GM21717 (cell line): ENCODE measurements around the gene STRIT1.

Source experiments
- ATAC-seq: cut with Tn5 transposase; IDR thresholded peaks from one replicate; pipeline ENCODE4 v1.9.1; 2021; ENCODE audit warnings: mild to moderate bottlenecking, moderate library complexity; ENCODE audit not compliant: unreplicated experiment

Gene STRIT1

DNA sequence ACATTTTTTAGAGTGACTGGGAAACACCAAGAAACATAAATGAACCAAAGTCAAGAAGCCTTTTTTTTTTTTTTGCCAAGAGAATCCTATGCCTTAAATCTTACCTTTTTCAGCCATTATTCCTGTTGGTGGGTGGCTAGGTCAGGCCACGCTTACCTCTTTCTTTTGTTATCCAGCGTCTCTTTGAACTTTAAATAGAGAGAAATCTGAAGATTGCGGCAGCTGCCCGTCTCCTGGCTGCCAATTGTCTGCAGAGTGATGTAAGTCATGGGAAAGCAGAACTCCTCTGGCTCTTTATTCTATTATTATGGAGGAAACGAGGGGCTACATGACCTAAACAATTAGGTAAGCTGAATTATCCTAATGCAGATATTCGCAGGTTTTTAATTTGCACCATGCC, at the start of gene STRIT1:
Gene STRIT1 (minus strand): TSS at position 168 of the 400 bp plus-strand sequence.
- no peak for ATAC-seq

DNA sequence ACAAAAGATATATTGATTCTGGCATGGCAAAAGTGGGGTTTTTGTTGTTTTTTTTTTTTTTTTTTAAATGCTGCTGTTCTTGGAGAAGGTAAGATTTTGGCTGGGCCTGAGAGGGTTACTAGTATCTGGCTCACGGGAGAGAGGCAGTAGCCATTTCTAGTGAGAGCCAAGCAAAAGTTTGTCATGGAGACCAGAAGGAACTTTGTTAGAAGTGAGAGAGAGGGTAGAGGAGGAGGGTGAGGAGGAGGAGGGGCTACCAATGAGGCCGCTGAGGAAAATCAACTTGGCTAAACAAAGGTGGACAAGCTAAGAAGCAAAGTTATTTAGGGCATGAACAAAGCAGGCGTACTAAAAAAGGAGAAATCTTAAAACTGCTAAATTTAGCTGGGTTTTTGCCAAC, 48.9 kb upstream of the STRIT1 start:
- no peak for ATAC-seq

DNA sequence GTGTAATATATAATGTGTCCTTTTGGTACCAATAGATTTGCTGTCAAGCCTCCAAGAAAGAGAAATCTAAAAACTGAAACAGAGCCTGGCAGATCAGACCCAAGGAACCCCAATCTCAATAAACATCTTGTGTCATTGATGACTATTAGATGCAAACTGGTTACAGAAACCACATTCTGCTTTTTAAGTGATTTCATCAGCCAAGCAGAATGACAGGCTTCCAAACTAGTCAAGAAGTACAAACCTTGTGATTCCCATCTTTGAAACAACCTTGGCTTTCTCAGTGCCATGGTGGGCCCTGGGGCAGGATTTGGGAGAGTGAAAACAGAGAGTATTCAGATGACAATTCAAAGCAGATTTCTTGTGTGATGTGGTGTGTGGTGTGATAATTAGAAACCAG, 45.6 kb upstream of the STRIT1 start:
- no peak for ATAC-seq

DNA sequence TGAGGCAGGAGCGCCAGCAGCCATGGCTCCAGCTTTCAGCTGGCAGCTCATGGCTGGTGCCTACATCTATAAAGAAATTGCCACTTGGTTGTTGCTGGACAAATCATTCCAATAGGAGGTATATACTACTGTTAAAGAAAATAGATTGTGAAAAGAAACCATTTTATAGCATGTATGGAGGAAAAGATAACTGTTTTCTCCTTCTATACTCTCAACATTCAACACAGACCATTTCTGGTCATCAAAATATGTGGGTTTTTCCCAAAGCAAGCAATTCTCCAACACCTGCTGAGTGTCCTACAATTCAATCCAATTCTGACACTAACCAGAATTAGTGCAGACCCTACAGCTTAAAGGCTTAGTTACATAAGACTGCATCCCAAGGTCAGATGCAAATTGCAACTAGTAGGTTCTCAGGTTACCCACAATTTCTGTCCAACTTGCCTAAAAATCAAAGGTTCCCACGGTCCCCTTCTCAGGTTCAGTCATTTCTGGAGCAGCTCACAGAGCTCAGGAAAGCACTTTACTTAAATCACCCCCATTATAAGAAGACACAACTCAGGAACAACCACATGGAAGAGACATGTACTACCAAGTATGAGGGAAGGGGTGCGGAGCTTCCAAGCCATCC, 42.4 kb upstream of the STRIT1 start:
- ATAC-seq: no peak

DNA sequence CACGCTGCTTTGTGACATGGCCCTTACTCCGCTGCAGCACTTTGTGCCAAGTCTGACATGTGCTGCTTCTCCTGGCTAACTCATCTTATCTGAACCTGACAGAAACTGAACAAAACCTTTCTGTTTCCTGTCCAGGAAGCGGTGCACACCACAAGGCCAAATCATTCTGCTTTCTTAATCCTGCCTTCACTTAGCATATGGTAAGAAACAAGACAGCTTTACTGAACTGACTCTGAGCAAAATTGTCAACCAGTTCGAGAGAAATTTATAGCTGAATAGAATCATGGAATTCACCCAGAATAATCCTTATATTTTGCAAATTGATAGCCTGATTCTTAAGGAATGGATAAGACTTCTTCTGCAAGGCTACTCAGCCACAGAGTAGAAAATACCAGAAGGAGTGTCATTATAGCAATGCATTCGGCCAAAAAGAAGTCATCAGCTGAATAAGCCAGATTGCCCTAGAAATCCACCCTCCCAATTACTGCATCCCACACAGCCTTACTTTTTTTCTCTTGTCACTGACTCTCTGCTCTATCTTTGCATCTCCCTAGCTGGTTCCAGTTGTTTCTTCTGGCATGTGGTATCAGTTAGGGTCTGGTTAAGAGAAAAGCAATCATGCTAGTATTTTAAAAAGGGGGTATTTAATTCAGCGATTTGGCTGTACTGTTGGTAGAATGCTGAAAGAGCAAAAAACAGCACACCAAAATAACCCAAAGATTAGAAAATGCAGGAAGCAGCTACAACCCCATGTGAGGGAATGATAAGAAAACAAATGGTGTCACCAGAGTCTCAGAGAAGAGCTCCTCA, 41.6 kb upstream of the STRIT1 start:
- ATAC-seq: peak; percentile 90

DNA sequence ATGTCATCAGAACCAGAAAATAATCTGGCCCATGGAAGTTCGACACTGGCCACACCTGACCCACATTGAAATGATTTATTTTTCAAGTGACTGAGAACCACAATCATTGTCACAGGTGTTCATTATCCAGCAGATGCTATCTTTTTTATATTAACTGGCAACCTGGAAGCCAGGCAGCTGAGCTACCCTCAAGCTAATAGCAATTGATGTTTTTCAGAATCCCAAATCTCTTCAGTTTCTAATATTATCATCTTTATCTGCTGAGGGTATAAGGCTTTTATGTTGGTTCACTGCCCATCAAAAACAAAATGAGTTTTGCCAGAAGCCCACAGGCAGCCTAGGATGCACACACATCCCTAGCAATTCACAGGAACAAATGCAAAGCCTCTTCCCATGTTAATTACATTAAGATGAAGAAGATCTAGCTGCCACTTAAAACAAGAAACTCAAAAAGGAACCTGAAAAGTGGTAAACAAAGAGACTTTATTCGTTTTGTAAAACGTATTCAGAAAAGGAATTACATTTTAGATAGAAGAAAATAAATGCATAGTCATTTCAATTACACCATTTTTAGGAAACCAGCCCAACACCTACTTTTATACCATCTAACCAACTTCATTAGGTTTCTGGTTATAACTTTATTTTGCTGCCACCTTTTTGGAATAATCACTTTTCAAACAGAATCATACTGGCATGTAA, 40.9 kb upstream of the STRIT1 start:
- no peak for ATAC-seq

DNA sequence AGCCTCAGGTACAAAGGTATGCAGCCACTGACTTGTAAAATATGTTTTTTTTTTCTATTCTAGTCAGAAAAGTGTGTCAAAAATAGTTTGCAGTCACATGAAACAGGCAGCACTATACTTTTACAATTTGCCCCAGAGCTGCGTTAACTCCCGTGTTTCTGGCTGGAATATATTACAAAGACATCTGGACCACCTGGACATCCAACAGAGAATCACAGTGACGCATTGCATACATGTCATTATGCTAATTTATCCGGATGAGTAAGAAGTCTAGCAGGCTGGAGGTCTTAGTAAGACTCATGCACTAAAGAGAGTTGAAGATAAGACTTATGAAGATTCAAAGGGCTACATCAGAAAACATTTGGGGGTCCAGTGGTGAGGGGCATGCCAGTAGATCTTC, 39.2 kb upstream of the STRIT1 start:
- no peak for ATAC-seq

DNA sequence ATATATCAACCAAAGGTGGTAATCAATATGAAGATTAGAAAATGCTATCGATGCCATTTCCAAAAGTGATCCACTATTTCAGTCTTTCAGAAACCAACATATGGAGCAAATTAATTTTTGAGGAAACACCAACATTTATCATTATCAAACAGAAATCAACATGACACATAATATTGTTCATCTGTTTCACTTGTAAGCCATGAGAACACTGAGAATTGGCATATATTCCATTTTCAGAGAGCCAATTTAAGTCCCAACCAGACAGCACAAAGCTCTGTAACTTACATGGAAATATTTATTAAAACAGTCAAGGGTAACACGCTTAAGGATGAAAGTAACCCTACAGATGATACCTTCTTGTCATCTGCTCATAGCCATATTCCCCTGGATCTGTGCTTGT, 37.6 kb upstream of the STRIT1 start:
- no peak for ATAC-seq

DNA sequence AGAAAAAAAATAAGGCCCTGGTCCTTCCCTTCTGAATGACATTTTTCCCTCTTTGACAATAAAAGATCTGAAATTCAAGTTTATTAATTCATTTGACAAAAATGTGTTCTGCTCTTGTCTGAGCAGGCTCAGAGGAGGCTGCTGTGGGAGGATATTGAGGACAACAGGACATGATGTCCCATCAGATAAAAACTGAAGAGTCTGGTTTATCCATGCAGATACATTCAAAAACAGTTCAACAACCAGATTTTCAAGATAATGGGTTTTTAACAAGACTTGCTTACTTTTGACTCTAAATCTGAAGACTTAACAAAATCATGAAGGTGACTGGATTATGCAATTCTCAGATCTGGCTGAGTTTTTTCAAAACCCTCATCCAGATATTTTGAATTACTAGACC, 36.9 kb upstream of the STRIT1 start:
- no peak for ATAC-seq

DNA sequence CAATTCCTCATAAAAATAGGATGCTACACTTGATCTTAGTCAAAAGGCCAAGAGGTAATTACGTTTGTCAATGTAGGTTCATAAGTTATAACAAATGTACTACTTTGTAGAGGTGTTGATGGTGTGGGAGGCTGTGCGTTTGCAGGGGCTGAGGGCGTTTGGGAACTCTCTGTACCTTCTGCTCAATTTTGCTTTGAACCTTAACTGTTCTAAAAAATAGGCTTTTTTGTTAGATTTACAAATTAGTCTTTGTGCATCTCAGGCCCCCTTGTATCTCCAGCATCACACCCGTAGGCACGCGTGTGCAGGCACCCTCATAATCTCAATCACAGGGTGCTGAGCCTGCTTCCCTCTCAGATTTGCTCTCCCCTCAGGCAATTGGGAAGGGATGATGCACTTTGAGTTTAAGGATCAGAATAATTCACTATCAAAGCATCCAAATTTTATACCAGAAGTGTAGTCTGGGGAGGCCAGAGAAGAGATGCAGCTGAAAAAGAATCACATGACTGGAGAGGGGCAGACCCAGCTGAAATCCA, 36.1 kb upstream of the STRIT1 start:
- no peak for ATAC-seq

DNA sequence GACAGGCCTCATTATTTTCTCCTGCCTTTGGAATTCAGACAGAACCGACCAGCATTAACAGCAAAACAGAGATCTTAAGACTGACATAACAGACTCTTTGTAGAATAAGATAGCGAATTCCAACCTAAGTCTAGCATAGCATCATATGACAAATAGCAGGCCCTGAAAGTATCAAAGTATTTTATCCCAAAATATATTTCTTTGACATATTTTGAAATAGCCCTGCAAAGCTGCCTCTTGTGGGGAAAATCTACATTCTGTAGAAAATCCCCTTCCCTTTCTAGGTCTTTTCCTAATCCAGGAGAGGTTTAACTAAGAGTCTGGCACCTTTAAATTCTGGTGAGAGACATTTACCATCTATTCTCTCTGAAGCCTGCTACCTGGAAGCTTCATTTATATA, 34.4 kb upstream of the STRIT1 start:
- no peak for ATAC-seq

DNA sequence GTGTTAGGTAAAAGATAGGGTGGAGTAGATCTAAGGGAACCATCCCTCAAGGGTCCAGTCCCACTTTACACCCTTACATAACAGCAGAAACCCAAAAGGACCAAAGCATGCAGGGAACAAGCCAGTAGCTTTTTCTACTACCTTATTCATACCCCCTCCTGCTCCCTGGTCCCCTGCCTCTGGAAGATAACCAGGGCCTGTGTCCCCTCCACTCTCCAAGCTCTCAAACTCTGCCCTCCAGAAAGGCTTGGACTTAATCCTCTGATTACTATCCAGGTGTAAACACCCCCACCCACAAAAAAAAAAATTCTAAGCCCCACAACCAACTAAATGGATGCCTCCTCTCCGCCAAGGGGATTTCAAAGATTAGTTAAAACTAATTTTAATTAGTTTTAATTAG, 33.9 kb upstream of the STRIT1 start:
- no peak for ATAC-seq

DNA sequence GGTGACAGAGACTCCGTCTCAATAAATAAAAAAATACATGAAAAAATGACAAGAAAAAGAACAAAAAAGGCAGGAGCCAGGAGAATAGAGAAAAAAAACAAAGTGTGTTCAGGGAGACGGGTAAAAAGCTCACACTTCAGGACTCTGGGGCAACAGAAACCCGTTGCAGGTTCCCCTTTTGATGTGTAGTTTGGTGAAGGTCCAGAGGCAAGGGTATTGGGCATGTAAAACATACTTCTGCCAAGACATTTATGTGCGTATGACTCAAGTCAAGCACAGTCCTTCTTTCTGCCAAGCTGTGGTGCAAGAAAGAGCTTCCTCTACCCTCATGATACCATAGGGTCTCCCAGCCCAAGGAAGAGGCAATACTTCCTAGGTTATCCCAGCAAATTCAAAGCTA, 33.4 kb upstream of the STRIT1 start:
- ATAC-seq: no peak

DNA sequence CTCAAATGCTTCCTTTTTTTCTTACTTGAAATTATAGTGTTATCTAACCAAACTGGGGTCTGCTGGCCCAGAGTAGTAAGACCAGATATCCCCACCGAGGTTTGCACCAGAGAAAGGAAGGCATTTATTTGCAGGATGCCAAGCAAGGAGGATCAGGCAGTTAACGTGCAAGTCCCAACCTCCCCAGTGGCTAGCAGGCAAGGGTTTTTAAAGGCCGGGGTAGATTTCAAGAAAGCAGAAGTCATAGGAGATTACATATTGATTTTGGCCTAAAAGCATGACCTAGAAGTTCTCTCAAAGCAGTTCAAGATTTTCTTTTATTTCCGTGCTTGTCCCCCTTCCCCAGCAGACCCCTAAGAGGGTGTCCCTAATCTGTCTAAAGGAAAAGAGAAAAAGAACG, 32.8 kb upstream of the STRIT1 start:
- ATAC-seq: no peak

DNA sequence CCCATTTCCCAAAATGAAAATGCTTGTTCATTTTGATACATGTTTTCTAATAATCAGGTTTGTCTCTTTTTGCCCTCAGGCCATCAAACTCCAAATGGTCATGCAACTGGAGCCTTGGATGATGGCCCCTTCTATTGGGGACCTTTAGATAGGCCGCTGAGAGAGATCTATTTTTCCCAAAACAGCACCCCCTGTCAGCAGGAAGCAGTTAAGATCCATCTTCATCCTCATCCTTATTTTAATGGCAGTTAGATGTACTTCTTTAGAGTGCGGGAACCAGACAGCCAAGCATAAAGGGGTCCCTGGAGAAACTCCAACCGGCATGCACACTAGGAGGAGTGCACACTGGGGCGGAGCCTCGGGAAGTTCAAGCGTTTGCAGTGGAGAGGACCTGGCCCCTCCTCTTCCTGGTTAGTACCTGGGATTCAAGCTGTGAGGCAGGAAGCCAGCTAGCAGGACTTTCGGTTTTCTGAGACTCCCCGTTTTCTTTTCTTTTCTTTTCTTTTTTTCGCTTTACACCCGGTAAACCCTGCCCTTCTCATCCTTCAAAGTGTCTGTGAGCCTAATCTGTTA, 31.9 kb upstream of the STRIT1 start:
- no peak for ATAC-seq

DNA sequence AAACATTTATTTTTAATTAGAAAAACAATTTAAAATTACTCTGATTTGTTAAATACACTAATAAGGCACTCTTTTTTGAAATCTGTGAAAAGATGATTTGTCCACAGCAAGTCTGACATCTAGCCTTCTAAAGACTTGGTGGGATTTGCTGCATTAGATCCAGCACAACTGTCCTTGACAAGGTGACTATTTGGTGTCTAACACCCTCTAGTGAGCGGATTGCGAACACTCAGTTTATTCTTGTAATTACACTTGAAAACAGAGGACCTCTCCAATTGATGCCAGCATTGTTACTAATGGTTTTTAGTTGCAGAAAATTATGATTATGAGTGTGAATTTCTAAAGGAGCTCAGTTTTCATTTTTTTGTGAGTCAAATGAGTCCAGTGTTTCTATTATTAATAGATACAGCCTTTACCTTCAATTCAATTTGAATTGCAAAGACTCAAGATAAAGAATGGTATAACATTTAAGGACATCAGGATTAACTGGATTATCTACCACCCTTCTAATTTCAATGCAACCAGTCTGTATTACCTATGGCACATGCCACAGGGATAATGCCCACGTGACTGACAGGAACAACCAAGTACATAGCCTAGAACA, 29.7 kb upstream of the STRIT1 start:
- peak; percentile 79 for ATAC-seq

DNA sequence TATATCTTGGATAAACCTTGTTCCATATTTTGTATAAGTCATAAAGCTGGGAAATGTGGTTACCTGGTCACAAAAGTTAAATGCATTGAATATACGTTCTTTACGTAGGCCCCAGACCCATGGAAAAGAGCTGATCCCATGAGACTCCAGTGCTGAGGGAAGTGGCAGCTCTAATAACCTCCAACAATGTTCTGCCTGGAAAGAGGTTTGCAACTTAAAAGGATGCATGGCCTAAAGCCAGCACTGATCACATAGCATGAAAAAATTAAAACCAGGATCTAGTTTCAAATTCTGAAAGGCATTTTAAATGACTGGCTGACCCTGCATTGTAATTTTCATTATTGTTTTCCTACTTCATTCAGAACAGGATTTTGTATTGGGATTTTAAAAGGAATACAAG, 27.9 kb upstream of the STRIT1 start:
- ATAC-seq: no peak

DNA sequence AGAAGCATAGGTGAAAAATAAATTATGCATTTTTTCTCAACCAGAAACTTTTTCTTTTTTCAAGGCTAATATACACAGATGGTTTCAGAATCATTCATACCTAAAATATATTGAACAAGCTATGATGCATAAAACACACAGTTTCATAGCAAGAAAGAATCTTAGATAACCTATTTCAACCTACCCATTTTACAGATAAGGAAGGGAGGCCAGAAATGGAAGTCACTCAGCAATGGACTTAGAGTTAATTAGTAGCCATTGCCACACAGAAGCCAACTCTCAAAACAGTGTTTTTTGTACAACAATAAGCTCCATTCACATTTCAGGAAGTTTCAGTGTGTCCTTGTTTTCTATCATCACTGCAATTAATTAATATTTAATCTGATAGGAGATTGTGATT, 27.5 kb upstream of the STRIT1 start:
- no peak for ATAC-seq

DNA sequence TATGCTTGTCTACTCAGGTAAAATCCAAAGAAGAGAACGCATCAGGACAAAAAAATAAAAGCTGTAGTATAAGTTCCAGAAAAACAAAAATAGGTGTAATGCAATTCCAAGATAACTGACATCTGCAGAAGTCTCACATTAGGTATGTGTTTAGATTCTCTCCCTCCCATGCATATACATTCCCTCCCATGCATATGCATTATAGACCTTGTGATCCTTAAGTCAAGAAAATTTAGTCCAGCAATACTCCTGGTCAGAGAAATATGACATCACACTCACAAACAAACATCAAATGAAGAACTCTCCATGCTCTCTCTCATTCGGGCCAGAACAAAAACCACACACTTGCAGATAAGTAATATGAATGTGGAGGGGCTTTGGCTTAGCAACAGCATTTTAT, 25.3 kb upstream of the STRIT1 start:
- no peak for ATAC-seq

DNA sequence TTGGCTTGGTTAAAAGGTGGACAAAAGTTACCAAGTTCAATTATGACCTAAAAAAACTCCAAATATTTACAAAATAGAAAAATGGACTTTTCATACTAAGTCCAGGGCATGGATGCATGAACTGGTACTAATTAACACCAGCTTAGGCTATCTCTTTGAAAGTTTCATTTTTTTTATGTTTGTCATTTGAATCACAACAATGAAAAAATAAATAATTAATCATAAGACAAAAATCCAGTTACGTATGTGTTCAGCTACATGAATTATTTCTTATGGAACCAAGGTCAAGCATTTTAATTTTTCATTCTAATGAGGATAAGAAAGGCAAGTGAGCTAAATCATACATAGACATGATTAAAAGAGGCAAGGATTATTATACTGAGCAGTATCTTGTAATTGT, 23.7 kb upstream of the STRIT1 start:
- no peak for ATAC-seq

DNA sequence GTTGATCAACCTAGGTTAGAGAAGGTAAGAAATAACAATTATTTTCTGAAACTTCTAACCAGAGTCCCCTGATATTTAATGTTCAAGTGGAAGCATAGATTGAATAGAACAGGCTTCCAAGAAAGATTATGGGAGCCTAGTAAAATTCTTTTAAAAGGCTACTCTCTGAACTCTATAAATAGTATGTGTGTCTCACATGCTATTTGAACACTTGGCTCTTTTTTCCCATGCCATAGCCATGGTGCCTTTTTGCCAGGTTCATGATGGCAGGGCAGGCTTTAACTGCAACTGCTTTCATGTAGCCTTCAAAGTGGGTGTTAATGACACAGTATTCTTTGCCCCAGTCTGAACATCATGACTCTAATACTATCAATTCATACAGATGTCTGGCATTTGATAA, 22.9 kb upstream of the STRIT1 start:
- no peak for ATAC-seq
